Choroid plexus epithelial cell (primary cell): ENCODE measurements around the gene TAB2.

Experiments
- DNase-seq: peaks from one replicate; pipeline ENCODE4 v3.0.0-alpha.2; 2010; ENCODE audit warnings: low read depth
- H3K4me3 ChIP-seq: 2 replicates; pipeline ENCODE4 v1.5.1; 2011; ENCODE audit warnings: low read depth, mild to moderate bottlenecking, control low read depth, low read length, moderate library complexity
- TF ChIP-seq, protein P1 (sequence below): conservative IDR thresholded peaks from 2 replicates; pipeline ENCODE4 v1.5.1; 2011; ENCODE audit warnings: low read depth, mild to moderate bottlenecking, control low read depth, inconsistent platforms, low read length, moderate library complexity

The TAB2 gene

DNA sequence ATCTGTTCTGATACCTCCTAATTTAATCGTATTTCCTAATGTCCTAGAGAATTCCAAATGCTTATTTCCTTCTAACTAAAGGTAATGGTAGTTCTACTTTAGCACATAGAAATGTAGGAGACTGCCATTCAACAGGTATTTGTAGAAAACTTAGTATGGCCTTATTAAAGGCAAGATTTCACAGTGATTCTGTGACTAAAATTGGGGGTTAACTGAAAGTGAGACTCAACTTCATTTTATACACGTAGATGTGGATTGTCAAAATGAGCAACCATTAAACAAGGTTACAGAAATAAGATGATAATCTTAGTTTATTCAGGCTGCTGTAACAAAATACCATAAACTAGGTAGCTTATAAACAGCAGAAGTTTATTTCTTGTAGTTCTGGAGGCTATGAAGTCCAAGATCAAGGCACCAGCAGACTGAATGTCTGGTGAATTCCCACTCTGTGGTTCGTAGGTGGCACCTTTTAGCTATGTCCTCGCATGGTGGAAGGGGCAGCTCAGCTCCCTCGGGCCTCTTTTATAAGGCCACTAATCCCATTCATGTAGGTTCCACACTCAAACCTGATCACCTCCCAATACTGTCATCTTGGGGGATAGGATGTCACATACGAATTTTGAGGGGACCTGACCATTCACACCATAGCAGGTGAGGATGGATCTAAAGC lies 38.7 kb downstream of the TAB2 start:
- H3K4me3 ChIP-seq = no peak overlapping the region
- TF ChIP-seq, protein P1, sequence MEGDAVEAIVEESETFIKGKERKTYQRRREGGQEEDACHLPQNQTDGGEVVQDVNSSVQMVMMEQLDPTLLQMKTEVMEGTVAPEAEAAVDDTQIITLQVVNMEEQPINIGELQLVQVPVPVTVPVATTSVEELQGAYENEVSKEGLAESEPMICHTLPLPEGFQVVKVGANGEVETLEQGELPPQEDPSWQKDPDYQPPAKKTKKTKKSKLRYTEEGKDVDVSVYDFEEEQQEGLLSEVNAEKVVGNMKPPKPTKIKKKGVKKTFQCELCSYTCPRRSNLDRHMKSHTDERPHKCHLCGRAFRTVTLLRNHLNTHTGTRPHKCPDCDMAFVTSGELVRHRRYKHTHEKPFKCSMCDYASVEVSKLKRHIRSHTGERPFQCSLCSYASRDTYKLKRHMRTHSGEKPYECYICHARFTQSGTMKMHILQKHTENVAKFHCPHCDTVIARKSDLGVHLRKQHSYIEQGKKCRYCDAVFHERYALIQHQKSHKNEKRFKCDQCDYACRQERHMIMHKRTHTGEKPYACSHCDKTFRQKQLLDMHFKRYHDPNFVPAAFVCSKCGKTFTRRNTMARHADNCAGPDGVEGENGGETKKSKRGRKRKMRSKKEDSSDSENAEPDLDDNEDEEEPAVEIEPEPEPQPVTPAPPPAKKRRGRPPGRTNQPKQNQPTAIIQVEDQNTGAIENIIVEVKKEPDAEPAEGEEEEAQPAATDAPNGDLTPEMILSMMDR = no peak

DNA sequence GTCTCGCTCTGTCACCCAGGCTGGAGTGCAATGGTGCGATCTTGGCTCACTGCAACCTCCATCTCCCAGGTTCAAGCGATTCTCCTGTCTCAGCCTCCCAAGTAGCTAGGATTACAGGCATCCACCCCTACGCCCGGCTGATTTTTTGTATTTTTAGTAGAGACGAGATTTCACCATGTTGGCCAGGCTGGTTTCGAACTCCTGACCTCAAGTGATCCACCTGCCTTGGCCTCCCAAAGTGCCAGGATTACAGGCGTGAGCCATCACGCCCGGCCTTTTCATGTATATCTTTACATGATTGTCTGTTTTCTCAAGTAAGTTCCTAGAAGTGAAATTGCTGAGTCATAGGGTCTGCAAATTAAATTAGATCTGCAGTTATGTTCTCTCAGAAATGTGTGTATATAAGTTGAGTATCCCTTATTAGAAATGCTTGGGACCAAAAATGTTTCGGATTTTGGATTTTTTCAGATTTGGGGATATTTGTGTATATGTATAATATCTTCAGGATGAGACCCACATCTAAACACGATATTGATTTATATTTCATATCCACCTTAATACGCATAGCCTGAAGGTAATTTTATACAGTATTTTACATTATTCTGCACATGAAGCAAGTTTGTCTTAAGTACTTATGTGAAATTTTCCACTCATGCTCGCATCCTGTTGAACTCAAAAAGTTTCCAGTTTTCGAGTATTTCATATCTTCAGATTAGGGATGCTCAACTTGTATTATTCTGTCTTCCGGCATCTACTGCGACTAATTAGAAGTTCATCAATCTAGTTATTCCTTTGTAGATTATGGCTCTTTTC lies 40.4 kb downstream of the TAB2 start:
- H3K4me3 ChIP-seq = no peak overlapping the region
- no peak for DNase-seq
- TF ChIP-seq, protein P1 = no peak

More for the DNA sequence above, 38.7 kb downstream of the TAB2 start:
- no peak for DNase-seq

DNA sequence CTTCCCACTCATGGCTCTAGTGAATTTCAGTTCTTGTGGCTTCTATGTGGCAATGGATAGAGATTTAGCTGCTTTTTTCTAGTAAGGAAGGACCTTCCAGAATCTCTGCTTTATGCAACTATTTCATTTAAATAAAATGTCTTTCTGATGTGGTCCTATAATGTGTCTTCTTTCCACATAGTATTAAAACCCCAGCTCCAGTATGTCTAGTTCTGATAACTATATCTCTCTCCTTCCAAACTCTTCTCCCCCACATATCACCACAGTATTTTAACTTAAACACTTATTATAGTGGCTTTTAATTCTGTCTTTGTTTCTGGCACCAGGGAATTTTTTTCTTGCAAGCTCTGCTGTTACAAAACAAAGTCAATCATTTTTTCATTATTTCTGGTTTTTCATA lies 41.9 kb downstream of the TAB2 start:
- DNase-seq = no peak
- TF ChIP-seq, protein P1 = no peak
- no peak overlapping the region for H3K4me3 ChIP-seq

DNA sequence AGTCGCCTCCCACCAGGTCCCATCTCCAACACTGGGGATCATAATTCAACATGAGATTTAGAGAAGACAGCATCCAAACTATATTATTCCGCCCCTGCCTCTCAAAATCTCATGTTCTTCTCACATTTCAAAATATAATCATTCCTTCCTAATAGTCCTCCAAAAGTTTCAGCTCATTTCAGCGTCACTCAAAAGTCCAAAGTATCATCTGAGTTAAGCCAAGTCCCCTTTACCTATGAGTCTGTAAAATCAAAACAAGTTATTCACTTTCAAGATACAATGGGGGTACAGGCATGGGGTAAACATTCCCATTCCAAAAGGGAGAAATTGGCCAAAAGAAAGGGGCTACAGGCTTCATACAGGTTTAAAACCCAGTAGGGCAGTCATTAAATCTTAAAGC lies 43.0 kb downstream of the TAB2 start:
- DNase-seq = no peak
- TF ChIP-seq, protein P1 = no peak
- H3K4me3 ChIP-seq = no peak overlapping the region

DNA sequence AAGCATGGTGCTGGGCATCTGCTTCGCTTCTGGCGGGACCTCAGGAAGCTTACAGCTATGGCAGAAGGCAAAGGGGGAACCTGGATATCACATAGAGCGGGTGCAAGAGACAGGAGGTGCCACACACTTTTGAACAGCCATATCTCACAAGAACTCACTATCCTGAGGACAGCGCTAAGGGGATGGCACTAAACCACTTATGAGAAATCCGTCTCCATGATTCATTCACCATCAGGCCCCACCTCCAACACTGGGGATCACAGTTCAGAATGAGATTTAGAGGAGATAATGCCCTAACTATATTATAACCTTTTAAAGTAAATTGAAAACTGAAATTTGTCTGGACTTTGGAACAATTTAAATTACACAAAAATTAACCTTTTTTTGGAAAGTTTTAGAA lies 44.8 kb downstream of the TAB2 start:
- DNase-seq = no peak
- no peak overlapping the region for H3K4me3 ChIP-seq
- TF ChIP-seq, protein P1 = no peak

DNA sequence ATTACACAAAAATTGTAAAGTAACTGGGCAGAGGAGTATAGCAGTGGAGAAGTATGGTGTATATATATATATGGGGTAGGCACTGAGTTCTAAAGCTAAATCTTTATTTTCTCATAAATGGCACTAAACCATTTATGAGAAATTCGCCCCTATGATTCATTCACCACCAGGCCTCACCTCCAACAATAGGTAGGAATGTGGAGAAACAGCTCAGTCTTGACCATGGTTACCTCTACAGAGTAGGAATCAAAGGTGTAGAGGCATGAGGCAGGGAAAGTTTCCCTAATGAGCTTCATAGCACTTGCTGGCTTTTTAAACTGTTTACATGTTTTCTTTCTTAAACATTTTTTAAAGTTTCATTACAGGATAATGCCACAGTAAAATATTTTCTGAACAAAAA lies 45.6 kb downstream of the TAB2 start:
- H3K4me3 ChIP-seq = no peak overlapping the region
- TF ChIP-seq, protein P1 = no peak
- no peak for DNase-seq
